ENCODE measurements around the gene FILIP1.

FILIP1 gene

DNA sequence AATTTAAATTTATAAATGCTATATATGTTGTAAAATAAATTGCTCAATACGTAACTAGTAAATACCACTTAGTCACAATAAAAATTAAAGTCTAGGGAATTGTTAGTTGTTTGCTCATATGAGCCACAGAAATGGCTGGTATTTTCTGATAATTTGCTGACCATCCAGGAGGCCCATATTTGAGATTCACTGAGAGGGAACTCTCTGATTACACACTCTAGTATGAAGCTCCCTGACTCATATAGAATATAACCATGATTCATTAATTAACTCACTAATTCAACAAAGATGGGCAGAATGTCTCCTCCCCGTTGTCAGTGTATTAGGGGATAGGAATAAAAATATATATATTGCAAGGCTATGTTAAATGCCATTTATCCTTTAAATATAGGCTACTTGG, 162.4 kb downstream of the FILIP1 start:
- DNase-seq: no peak

DNA sequence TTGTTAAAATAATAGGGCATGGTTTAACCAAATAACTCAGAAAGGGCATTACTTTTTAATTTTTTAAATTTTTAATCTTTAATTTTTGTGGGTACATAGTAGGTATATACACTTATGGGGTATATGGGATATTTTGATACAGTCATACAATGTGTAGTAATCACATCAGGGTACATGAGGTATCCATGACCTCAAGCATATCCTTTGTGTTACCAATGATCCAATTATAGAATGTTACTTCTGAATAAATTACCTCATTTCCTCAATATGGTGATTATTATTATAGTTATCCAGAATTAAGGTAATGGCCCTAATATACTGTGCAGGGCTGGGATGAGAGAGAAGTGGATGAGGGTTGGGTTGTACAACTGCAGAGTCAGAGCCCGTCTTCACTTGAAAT, 163.9 kb downstream of the FILIP1 start:
- DNase-seq: no peak

DNA sequence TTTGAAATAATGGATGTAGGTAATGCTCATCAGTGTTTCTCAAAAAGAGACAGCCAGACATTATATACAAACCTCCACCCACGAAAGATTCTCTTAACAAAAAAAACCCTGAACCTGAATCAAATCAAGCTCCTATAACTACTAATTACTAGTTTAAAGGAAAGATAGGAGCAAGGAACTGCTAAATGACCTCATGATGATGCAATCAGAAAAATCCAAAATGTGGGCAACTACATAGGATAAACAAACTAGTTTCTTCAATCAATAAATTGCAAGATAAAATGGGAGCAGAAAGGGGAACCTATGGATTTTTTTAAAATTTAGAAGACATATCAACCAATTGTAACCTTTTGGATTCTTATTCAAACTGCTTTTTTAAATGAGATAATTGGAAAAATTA, 165.8 kb downstream of the FILIP1 start:
- no peak for DNase-seq

DNA sequence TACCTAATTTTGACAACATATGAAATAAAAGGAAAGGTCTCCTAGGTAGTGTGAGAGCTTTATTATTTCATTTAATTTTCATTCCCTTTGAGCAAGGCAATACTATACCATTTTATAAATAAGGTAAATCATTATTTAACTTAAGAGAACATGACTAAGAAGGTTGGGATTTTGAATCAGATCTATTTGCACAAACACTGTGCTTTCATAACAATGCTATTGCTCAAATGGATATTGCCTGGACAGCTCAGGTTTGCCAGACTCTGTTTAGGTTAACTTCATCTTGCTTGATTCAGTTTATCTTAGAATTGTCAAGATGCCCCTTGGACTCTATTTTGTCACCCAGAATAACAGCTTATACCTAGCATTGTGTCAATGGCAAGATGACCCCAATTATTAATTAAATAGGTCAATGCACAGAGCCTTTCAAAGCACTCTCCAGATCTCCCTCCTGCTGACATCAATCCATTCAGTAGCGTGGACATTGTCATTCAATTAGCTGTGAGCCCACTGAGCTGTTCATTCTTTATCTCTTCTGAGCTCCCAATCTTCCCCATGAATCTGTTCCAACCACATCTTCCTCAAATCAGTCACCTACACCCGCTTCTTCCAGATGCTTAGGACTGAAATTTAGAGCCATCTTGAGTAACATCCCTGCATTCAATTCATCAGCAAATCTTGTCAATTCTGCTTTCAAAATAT, 166.9 kb downstream of the FILIP1 start:
- no peak for DNase-seq

- DNase-seq: no peak
Observed at GRCh38 chr6:75318900-75319299, 174.7 kb downstream of the FILIP1 start.

- DNase-seq: no peak
Observed at GRCh38 chr6:75317503-75318206, 175.9 kb downstream of the FILIP1 start.

- no peak for DNase-seq
Observed at GRCh38 chr6:75315978-75316377, 177.6 kb downstream of the FILIP1 start.

GRCh38 chr6:75308250-75308988, 185.2 kb downstream of the FILIP1 start:
- DNase-seq: no peak

GRCh38 chr6:75307364-75308004, 186.1 kb downstream of the FILIP1 start:
- DNase-seq: no peak

DNA sequence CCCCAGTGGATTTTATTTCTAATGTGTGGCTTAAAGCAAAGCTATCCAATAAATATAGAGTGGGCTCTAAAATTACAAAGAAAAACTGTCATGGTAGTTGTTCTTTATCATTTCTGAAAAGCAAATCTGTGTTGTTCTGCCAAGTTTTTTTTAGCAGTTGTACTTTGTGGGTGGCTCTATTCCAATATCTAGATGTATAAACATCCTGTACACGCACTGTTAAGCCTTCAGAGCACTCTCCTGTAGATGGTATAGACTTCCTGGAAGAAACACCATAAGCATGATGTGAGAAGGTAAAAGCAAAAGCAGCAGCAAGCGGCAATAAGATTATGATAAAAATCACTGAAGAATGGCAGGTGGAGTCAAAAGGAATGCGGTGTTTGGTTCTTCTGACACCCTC, 187.5 kb downstream of the FILIP1 start:
- no peak for DNase-seq

DNA sequence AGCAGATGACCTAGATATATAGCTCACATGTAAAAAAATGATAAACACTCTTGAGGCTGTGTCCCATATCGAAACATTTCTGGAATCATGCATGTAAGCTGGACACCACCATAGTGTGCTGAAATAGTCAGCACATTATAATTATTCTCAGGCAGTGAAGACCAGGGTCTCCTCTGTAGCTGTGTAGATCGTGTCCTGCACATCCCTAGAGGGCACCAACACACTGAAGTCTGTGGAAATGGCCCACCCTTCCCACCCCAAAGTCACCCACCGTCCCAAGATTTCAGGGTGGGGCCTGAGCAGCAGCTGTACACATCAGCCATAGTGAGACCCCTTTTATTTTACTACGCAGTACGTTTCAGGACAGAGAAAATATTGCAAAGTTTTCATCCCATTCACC, 188.0 kb downstream of the FILIP1 start:
- no peak for DNase-seq

GRCh38 chr6:75302280-75302679, 191.3 kb downstream of the FILIP1 start:
- no peak for DNase-seq

GRCh38 chr6:75301537-75301936, 192.1 kb downstream of the FILIP1 start:
- DNase-seq: no peak

DNA sequence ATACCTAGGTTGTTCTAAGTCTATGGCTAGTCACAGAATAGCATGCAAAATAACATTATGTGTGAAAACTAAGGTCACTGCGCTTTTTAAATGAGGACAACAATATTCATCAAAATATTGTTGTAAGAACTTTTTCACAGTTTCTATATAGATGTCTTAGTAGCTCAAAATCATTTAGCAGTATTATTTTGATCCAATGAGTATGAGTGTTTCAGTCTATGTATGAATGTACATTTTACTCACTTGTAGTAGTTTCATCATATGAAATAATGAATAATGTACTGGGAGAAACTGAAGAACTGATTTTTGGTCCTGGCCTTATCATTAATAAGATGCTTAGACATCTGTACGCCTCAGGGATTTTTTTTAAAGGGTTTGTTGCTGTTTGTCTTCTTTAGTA, 192.5 kb downstream of the FILIP1 start:
- DNase-seq: no peak

- no peak for DNase-seq
Observed at GRCh38 chr6:75300531-75300855, 193.1 kb downstream of the FILIP1 start.

DNA sequence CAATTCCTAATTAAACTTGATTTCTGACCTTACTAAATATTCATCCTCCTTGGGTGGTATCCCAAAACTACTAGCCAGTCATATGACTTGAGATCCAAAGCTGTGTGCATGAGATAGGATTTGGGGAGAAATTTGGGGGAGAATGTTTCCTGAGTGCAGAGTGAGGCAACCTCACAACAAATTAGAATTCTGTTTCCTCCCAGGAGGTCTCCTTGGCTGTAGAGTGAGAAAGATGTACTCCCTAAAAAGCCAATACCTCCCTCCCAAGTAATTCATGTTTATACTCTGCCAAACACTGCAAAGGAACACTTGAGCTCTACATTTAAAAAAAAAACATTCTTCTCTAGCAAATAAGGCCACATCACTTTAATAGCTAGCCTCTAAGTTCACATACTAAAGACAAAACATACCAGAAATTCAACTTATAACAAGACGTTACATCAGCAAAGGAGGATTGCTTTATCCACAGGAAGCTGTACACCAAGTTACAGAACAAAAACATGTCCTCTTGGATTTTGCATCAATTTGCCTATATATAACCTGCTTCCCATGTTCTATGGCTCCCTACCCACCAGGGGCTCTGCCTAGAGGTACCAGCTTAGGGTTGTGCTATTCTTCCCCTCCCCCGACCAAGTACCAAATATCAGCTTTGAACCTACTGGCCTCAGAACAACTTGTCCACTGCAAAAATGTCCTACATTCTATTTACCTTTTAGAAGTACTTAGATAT, 193.6 kb downstream of the FILIP1 start:
- no peak for DNase-seq

DNA sequence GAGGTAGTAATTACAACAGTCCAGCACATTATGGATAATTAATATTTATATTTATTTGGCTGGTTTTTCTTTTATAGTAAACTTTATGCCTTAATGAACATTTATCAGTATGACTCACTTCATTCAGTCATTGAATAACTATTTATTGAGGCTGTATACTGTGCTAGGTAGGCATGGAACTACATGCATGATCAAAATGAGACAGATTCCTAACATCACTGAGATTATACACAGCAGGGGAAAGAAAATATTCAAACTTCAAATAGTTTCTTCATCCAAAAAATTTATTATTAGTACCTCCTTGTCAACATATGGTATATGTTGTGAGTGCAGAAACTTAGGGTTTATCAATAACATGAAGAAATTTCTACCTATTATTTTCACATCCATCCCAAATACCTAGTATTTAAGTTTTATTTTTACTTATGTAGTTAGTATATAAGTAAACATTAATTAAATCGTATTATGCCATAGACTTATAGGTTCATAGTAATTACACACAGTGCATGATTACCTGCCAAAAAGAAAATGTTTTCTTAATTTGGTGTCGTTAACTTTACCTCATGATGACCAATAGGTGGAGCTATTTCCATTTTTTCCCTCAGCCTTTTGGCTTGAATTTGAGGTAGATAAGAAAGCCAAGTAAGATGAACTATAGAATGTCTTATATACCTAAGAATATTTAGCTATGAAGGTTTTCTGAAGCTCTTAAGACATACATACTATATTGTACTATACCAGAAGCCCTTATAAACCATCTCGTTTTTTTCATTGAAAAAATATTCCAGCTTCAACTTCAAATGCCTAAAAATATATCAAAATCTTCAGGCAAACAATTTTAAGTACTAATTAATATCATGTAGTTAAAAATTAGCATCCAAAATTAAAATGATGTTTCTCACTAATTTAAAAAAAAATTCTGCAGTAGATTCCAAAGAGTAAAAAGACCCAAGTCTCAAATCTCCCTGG, 196.5 kb downstream of the FILIP1 start:
- DNase-seq: no peak

GRCh38 chr6:75292555-75292954, 201.0 kb downstream of the FILIP1 start:
- no peak for DNase-seq

- DNase-seq: no peak
Observed at GRCh38 chr6:75291744-75292143, 201.9 kb downstream of the FILIP1 start.

- no peak for DNase-seq
Observed at GRCh38 chr6:75291331-75291730, 202.3 kb downstream of the FILIP1 start.

GRCh38 chr6:75290136-75290945, 203.3 kb downstream of the FILIP1 start:
- no peak for DNase-seq

All from activated T-cell treated with anti-CD3 and anti-CD28 coated beads, Interleukin-2, amount 50 U/mL, for 1 hour (primary cell).